MM.1S (cell line): Measurements from ENCODE around the gene PYGB.

Experiments
- EZH2 ChIP-seq: fragments of 300-600 bp; sonication (generic); optimal IDR thresholded peaks from 2 replicates; pipeline ENCODE3; 2017; ENCODE audit warnings: low read depth, mild to moderate bottlenecking, antibody characterized with exemption, low read length, mixed read lengths
- EZH2phosphoT487 ChIP-seq: fragments of 300-600 bp; sonication (generic); IDR thresholded peaks from 2 replicates; pipeline ENCODE4 v1.6.1; 2018; ENCODE audit warnings: antibody characterized with exemption, low read length
- TF ChIP-seq, protein P1 (sequence below): fragments of 300-600 bp; sonication (generic); IDR thresholded peaks from 2 replicates; pipeline ENCODE4 v1.5.1; 2016; ENCODE audit warnings: antibody characterized with exemption, low read length, mixed read lengths

DNA sequence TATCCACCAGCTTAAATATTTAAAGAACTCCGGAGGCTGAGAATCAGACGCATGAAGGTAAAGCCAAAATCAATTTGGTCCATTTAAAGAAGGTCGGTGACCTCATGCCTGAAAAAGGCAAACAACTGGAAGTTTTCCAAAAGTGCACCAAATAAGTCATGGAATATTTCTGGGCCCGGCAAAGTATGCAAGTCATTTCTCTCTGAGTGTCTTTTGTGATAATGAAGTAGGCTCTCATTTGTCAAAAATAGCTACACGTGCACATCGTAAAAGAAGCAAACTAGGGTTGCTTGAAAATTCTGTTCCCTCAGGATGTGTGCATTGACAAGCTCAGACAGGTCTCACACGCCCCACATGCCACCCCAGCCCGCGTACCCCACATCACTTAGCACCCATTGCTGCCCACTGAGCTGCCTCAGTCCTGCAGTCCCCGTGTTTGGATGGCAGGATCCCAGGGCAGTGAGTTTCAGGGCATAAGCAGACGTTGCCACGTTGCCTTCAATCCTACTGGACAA is 20.5 kb upstream of the PYGB start:
- TF ChIP-seq, protein P1, sequence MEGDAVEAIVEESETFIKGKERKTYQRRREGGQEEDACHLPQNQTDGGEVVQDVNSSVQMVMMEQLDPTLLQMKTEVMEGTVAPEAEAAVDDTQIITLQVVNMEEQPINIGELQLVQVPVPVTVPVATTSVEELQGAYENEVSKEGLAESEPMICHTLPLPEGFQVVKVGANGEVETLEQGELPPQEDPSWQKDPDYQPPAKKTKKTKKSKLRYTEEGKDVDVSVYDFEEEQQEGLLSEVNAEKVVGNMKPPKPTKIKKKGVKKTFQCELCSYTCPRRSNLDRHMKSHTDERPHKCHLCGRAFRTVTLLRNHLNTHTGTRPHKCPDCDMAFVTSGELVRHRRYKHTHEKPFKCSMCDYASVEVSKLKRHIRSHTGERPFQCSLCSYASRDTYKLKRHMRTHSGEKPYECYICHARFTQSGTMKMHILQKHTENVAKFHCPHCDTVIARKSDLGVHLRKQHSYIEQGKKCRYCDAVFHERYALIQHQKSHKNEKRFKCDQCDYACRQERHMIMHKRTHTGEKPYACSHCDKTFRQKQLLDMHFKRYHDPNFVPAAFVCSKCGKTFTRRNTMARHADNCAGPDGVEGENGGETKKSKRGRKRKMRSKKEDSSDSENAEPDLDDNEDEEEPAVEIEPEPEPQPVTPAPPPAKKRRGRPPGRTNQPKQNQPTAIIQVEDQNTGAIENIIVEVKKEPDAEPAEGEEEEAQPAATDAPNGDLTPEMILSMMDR, result no peak
- no peak for TF ChIP-seq EZH2
- TF ChIP-seq EZH2phosphoT487, result no peak
